ENCODE data around the gene C17orf75.

- no peak for TF ChIP-seq POLR2A (IDR thresholded peaks at IDR 0.05)
- TF ChIP-seq CTCF (IDR thresholded peaks at IDR 0.05): no peak
Observed at GRCh38 chr17:32297424-32297823, 44.5 kb downstream of the C17orf75 start.
